SW480 (cell line): ENCODE data around the gene TECPR2.
"Not testable (repeated sequence)": the region's sequence is repeated elsewhere in the genome, so short reads cannot be mapped to it uniquely, and the experiment has no call there.

Source experiments
- DNase-seq: peaks from one replicate; pipeline ENCODE4 v3.0.0-alpha.2; 2016; ENCODE audit warnings: low spot score

TECPR2 gene

DNA sequence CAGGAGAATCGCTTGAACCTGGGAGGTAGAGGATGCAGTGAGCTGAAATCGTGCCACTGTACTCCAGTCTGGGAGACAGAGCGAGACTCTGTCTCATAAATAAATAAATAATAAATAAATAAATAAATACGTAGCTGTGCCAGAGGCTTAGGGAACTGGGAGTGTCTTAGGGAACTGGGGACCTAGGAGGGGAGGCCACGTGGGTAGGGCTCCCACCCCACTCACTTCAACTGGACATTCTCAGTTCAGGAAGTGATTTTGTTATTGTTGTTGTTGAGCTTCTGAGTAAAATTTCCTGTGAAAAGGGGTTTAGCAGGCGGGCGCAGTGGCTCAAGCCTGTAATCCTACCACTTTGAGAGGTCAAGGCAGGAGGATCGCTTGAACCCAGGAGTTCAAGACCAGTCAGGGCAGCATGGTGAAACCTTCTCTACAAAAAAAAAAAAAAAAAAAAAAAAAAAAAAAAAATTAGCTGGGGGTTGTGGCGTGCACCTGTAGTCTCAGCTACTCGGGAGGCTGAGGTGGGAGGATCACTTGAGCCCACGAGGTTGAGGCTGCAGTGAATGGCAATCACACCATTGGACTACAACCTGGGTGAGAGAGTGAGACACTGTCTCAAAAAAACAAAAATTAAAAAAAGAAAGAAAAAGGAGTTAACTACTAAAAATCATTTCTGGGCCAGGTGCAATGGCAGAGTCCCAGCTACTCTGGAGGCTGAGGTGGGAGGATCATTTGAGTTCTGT is 165.9 kb downstream of the TECPR2 start:
- DNase-seq: no peak

DNA sequence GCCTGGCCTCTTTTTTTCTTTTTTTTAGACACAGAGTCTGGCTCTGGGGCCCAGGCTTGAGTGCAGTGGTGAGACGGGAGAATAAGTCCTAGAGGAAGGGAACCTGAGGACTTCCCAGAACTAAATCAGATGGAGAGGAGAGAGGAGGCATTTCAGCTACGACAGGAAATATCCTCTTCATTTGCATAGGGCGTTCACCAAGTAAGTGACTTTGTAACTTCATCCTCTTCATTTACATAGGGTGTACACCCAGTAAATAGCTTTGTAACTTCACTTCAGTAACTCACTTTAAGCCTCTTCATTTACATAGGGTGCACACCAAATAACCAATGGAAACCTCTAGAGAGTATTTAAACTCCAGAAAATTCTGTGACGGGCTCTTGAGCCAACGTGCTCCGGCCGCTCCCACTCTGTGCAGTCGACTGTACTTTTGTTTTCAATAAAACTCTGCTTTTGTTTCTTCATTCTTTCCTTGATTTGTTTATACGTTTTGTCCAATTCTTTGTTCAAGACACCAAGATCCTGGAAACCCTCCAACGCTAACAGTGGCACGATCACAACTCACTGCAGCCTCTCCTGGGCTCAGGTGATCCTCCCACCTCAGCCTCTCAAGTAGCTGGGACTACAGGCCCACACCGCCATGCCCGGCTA is 168.2 kb downstream of the TECPR2 start:
- DNase-seq: peak; percentile 55

DNA sequence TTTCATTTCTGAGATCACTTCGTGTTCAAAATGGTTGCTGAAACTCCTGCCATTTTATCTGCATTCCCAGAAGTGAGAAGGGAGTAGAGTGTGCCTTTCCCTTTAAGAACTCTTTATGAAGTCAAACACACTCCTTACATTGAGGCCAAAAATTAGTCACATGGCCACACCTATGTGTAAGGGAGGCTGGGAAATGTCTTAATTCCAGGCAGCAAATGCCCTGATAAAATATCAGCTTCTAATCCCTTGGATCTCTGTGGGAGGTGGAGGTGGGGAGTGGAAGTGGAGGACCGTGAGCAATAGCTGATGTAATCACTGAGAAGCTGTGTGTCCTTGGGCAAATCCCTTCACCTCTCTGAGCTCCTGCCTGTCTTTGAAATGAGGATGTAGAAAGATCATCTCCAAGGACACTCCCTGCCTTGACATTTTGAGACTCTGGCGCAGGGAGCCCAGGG is 169.5 kb downstream of the TECPR2 start:
- no peak for DNase-seq

DNA sequence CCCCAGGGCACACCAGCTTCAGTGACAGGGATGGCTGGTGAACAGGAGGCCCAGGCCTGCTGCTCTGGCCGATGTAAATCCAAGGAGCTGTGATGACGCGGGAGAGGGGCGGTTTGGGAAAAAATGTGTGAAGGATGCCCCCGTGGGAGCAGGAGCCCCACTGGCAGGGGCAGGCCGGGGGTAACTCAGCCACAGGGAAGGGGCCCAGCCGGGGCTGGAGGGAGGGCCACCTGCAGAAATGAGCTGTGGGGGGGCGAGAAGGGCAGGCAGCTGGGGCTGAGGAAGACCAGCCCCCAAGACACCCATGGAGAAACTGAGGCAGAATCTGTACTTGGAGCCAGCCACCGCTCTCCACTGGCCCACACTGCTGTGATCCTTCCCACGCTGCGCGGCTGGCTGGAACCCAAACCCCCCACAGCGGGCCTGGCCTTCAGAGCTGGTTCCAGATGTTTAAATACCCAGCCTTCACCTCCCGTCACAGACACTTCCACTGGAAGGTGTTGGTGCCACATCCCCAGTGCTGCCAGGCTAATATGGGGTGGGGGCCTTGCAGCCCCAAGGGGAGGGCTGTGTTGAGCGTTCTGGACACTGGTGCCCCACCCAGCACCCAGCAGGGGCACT is 175.3 kb downstream of the TECPR2 start:
- DNase-seq: no peak

DNA sequence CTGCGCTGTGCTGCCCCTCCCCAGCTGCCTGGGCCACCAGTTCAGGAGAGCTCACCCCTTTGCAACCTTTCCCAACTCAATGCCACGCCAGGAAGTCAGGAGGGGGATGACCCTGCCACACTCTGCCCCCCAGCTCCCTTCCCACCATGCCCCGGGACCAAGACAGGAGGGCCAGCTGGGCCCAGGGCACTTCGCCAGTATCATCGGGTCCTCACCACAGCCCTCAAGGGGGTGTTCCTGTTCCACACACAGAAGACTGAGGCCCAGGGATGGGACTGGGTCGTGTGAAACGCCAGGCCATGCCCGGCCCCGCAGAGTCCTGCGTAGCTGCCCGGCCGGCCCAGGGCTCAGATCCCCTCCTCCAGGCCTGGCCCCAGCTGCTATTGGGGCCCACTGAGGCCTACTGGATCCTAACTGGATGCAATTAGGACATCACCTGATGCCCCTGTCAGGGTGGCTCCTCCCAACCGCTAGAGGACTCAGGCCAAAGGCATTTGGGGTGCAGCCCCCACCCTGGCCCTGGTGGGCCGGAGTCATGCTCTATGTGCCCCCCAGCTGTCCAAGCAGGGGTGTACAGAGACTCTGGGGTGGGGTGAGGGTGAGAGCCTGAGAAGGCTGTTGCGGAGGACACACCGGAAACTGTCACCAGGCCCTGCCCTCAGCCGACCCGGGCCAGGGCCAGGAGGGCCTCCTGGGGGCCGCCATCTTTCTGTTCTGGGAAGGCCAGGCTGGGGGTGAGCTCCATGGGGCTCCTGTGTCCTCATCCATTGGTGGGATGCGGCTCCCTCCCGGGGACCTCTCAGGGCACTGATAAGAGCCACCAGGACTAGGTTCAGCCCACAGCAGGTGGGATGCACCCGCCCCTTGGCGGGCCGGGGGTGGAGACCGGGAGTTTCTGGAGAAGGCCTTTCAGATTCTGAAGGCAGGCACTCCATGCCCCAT is 176.1 kb downstream of the TECPR2 start:
- DNase-seq: no peak

DNA sequence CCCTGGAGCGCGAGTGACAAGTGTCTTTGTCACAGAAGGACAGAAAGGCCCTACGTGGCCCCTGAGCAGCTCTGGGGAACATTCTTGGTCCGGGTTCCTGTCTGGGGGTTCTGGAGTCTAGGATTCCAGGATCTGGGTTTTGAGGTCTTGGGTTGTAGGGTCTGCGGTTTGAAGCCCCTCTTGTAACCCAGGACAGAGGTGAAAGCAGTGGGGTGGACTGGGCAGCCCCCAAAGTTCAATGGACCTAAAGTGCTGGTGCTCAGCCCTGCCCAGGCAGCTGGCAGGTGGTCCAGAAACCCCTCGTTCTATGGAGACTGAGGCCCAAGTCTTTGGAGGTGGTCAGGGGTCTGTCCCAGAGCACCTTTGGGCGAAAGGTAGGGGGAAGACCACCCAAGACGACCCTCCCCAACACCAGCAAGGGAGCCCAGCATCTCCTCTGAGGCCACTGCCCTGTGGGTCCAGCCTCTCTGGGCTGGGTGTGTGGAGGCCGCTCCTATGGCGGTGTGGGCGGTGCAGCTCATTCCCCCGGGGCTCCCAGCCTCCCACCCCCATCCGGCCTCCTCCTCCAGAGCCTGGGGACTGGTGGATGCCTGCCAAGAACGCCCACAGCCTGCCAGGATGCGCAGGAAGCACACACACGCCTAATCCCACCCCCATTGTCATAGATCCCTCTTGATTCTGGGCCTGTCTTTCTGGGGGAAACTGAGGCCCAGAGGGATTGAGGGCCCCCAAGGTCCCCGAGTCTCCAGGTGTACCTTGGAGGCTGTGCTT is 177.0 kb downstream of the TECPR2 start:
- DNase-seq: no peak

DNA sequence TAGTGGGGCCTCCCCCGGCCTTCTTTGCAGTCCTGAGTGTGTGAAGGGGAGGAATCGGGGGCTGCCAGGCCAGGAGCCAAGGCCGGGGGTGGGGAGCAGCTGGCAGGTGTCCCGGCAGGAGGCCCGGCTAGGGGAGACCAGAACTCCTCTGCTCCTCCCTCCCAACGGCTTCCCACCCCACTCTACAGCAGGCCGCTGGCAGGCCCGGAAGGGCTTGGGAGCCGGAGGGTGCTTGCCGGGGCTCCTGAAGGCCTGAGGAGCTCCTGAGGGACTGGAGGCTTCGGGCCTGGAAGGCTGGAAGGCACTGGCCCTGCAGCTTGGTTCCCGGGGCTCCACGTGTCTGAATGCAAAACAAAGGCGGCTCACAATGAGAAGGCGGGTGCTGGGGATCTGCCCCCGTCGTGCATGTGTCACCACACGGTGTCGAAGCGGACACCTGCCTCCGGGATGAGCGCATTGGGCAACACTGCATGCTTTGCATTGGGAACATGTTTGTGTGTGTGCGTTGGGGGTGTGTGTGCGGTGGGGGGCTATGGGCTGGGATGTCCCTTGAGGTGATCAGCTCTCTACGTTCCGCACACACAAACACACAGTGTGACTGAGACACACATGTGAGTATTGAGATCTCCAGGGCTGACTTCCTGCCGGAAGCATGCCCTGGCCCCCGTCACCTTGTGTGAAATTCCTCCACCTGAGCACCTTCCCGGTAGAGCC is 177.7 kb downstream of the TECPR2 start:
- DNase-seq: no peak

DNA sequence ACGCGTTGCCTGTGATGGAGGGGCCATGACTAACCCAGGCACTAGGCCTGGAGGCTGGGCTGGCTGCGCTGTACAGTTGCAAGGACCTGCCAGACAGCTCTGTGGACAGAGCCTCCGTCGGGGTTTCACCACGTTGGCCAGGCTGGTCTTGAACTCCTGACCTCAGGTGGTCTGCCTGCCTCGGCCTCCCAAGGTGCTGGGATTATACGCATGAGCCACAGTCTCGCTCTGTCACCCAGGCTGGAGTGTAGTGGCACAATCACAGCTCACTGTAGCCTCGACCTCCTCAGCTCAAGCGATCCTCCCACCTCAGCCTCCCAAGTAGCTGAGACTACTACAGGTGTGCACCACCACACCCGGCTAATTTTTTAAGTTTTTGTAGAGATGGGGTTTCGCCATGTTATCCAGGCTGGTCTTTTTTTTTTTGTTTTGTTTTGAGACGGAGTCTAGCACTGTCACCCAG is 178.3 kb downstream of the TECPR2 start:
- DNase-seq: not testable (repeated sequence)

DNA sequence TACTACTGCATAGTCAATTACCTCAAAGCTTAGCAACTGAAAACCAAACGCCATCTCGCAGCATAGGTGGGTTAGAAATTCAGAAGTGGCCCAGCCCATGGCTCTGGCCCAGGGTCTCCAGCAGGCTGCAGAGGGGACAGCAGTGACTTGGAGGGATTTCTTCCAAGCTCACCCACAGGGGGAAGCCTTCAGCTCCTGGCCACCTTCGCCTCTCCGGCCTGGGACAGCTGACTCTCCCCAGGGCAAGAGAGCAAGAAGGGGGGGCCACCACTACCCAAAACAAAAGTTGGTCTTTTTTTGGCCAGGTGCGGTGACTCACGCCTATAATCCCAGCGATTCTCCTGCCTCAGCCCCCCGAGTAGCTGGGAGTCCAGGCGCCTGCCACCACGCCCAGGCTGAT is 179.0 kb downstream of the TECPR2 start:
- no peak for DNase-seq

DNA sequence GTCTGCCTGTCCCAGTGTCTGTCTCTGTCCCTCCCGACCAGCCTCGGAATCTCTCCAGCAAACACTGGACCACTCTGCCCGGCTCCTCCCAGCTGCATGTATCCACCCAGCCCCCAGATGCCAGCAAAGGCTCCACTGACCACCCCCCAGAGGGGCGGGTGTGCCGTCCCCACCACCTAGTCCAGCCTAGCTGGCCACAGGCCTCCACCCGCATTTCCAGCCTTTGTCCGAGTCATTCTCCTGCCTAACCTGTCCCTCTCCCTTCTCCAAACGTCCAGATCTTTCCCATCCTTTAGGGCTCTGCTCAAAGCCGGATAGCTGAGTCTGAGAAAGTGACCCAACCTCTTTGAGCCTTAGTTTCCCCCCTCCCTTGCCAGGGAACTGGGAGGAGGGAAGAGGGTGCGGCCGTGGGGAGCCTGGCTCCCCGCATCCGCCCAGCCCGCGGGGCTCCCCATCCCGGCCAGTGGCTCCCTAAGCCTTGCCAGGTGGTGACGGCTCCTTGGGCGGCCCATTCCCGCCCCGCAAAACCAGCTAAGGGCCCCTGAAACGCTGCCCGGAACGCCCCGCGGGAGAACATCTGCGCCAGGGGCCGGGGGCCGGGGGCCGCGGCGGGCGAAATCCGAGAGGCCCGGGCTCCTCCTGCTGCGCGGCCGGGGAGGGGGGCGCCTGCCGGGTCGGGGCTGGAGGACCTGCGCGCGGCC is 181.5 kb downstream of the TECPR2 start:
- DNase-seq: no peak

DNA sequence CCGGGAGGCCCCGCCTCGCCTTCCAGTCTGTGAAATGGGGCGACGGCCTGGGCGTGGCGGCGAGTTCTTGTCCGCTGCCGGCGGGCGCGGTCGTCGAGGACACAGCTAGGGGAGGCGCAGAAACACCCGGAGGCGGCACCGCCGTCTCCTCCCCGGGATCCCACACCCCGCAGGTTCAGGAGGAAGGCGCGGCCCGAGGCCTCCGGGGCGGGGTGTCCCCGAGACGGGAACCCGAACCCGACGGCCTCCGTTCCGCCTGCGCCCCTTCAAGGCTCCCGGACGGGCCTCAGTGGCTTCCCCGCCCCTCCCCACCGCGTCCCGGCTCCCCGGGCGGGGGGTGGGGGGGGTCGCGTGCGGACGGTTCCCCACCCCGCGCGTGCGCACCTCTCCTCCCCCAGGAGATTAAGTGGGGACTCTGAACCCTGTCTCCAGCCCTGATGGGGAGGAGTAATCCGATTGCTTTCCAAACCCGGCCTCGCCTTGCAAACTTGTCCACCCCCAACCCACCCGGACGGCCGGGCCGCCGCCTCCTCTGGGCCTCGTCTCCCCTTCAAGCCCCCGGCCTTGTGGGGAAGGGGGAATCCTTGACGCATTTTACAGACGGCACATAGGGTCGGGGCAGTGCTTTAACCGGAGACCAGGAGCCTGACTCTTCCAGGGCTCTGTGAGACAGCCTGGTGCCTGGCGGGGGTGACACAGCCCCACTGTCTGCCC is 182.2 kb downstream of the TECPR2 start:
- DNase-seq: no peak

DNA sequence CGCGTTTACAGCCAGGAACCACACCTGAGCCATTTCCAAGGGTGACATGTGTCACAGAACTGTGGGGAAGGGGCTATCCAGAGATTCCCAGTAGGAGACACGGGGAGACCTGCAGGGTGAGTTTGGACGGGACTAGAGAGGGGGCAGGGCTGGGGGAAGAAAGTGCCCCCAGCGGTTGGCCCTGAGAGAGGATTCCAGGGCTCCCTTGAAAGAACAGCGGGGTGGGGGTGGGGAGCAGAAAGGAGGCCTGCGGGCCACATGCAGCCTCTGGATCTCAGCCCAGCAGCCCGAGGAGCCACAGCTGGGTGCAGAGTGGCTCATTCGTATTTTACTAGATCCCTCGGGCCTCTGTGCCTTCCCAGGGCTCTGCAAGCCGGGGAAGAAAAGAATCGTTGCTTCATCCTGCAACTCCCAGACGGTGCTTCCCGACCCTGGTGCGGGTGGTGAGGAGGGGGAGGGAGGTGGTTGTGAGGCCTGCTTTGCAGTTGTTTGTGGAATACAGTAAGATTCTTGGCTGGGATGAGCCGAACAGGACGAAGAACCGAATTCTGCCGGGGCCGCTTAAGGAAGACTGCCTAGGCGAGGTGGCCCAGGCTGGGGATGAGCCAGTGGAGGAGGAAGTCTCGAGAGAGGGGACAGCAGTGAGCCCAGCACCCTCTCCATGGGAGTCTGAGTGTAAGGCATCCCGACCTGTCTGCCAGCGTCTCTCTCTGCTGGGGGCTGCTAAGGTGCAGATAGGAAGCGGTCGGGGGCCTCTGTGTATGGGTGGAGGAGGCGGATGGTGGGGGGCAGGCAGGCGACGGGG is 182.9 kb downstream of the TECPR2 start:
- DNase-seq: no peak

DNA sequence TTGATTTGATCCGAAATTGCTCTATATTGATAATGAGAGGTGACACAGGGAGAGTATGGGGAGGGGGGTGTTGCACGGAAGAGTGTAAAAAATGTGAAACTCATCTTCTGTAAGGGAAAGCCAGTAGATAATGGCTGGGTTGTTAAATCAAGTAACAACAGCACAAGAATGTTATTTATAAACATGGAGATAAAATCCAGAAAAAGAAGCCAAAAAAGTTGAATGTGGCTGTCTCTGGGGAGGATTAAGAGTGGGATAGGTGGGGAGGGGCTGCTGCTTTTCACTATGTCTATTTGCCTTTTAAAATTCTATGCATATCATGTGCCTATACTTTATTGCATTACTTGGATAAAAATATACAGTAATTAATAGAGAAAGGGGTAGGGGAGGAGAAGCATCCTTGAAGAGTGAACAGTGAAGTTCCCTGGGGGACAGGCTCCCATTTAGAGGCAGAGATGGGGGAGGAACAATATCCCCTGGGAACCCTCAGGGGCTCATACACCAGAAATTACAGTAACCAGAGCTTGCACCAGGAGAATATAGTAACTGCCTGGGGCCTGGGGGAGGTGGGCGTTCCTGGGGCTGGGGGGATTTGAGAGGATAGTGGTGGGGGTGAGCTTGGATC is 186.0 kb downstream of the TECPR2 start:
- DNase-seq: no peak

DNA sequence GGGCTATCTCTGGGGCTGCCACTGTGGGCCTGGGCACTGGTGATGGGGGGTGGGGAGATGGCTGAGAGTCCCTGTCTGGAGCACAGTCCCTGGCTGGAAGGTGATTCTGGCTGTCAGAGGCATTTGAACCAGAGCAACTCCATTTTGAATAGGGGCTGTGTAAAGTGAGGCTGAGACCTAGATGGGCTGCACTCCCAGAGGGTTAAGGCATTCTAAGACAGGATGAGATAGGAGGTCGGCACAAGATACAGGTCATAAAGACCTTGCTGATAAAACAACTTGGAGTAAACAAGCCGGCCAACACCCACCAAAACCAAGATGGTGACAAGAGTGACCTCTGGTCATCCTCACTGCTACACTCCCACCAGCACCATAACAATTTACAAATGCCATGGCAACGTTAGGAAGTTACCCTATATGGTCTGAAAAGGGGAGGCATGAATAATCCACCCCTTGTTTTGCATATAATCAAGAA is 188.2 kb downstream of the TECPR2 start:
- not testable (repeated sequence) for DNase-seq
